ENCODE results near the gene DDX55. TPM values are rescaled to one million over a fixed set of nuclear protein-coding genes. Genes with fewer than 3 reads are reported as not detected.
"Not testable (repeated sequence)": the region's sequence is repeated elsewhere in the genome, so short reads cannot be mapped to it uniquely, and the experiment has no call there.

DDX55 gene
- polyA plus RNA-seq, 3 donors = 6.6 to 32.9 (median 8.8) TPM

DNA sequence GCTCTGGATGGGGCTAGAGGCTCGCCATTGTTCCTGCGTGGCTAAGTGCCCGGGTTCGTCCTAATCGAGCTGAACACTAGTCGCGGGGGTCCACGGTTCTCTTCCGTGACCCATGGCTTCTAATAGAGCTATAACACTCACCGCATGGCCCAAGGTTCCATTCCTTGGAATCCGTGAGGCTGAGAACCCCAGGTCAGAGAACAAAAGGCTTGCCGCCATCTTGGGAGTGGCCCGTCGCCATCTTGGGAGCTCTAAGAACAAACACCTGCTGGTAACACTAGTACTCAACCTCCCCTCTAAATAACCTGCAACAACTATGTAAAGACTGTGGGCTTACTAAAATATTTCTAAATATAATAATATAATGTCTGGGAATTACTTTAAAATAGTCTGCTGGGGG lies 43.4 kb upstream of the DDX55 start:
- H3K9me3 Mint-ChIP-seq; H2AFZ ChIP-seq (ENCODE audit: insufficient read depth, low read depth, low read length, poor library complexity, severe bottlenecking); H3K79me2 ChIP-seq (ENCODE audit: insufficient read depth, low read length); H4K20me1 ChIP-seq (ENCODE audit: insufficient read depth, low read length); H3K36me3 ChIP-seq (replicated peaks in 1 of 2; ENCODE audit: control insufficient read depth in 1 of 2, insufficient read depth in 2 of 2, low read length in 2 of 2); H3K9ac ChIP-seq (ENCODE audit: insufficient read depth, low read length, poor library complexity, severe bottlenecking); H3K27ac Mint-ChIP-seq; H3K9me3 ChIP-seq (replicated peaks in 1 of 2; ENCODE audit: control insufficient read depth in 1 of 2, insufficient read depth in 1 of 2, low read length in 2 of 2); H3K4me3 ChIP-seq (replicated peaks in 1 of 3; ENCODE audit: low read depth in 2 of 3, low read length in 3 of 3); H3K36me3 Mint-ChIP-seq; DNase-seq; H3K27me3 ChIP-seq (ENCODE audit: control insufficient read depth in 2 of 2, insufficient read depth in 2 of 2, low read length in 2 of 2); intact Hi-C loops (cut with micrococcal nuclease); H3K27me3 Mint-ChIP-seq (ENCODE audit: low read depth in 3 of 3); H3K4me3 Mint-ChIP-seq; H3K27ac ChIP-seq (ENCODE audit: low read depth in 1 of 2, low read length in 2 of 2); H3K4me2 ChIP-seq (replicated peaks; ENCODE audit: extremely low read depth, low read length, poor library complexity, severe bottlenecking): not testable (repeated sequence)
- peaks cover 34% of the 10 kb centered on the region for H3K4me1 Mint-ChIP-seq
- peaks cover 31 to 33% of the 10 kb centered on the region in 2 donors for H3K4me1 ChIP-seq (ENCODE audit: control insufficient read depth in 1 of 2, insufficient read depth in 2 of 2, low read length in 2 of 2)
- WGBS (ENCODE audit: insufficient coverage) = 98% methylated on average over 12 of the region's 14 CpGs

DNA sequence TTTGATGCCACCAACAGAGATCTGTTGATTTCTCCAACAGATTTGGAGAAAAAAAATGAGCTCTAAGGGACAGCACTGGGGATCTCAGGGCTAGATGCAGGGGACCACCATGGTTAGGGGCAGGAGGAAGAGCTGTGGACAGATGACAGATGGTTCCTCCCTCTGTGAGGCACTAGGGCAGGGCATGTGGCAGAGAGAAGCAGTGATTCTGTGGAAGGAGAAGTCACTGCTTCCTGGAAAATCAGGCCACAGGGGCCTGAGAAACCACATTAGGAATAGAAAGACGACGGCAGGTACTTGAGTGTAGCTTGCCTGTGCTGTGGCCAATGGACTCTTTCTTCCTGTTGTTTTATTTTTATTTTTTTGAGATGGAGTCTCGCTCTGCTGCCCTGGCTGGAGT lies 42.4 kb upstream of the DDX55 start:
- H3K36me3 ChIP-seq (replicated peaks in 1 of 2; ENCODE audit: control insufficient read depth in 1 of 2, insufficient read depth in 2 of 2, low read length in 2 of 2) = no peaks in the 10 kb centered on the region
- peaks cover 24% of the 10 kb centered on the region for H3K4me1 Mint-ChIP-seq
- H3K27ac ChIP-seq (ENCODE audit: low read depth in 1 of 2, low read length in 2 of 2) = no peak overlapping the region
- H3K27me3 Mint-ChIP-seq (ENCODE audit: low read depth in 3 of 3) = peaks cover 4 to 9% (median 9%) of the 10 kb centered on the region in 3 donors
- H3K79me2 ChIP-seq (ENCODE audit: insufficient read depth, low read length) = no peaks in the 10 kb centered on the region
- H3K36me3 Mint-ChIP-seq = no peaks in the 10 kb centered on the region
- no peaks in the 10 kb centered on the region for H4K20me1 ChIP-seq (ENCODE audit: insufficient read depth, low read length)
- H3K4me2 ChIP-seq (replicated peaks; ENCODE audit: extremely low read depth, low read length, poor library complexity, severe bottlenecking) = peak overlapping the region; percentile 10
- TF ChIP-seq, protein P1, sequence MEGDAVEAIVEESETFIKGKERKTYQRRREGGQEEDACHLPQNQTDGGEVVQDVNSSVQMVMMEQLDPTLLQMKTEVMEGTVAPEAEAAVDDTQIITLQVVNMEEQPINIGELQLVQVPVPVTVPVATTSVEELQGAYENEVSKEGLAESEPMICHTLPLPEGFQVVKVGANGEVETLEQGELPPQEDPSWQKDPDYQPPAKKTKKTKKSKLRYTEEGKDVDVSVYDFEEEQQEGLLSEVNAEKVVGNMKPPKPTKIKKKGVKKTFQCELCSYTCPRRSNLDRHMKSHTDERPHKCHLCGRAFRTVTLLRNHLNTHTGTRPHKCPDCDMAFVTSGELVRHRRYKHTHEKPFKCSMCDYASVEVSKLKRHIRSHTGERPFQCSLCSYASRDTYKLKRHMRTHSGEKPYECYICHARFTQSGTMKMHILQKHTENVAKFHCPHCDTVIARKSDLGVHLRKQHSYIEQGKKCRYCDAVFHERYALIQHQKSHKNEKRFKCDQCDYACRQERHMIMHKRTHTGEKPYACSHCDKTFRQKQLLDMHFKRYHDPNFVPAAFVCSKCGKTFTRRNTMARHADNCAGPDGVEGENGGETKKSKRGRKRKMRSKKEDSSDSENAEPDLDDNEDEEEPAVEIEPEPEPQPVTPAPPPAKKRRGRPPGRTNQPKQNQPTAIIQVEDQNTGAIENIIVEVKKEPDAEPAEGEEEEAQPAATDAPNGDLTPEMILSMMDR (IDR thresholded peaks at IDR 0.05) = no peak
- no peak overlapping the region for H3K4me3 ChIP-seq (replicated peaks in 1 of 3; ENCODE audit: low read depth in 2 of 3, low read length in 3 of 3)
- peak overlapping the region in 1 of 2 donors; percentile 28 for H3K4me3 Mint-ChIP-seq
- H3K9me3 ChIP-seq (replicated peaks in 1 of 2; ENCODE audit: control insufficient read depth in 1 of 2, insufficient read depth in 1 of 2, low read length in 2 of 2) = no peaks in the 10 kb centered on the region
- no peaks in the 10 kb centered on the region for H3K27me3 ChIP-seq (ENCODE audit: control insufficient read depth in 2 of 2, insufficient read depth in 2 of 2, low read length in 2 of 2)
- intact Hi-C loops (cut with micrococcal nuclease) = no loop called here
- peak; percentile 27 to 32 (median 29) for DNase-seq
- H3K9ac ChIP-seq (ENCODE audit: insufficient read depth, low read length, poor library complexity, severe bottlenecking) = no peak overlapping the region
- H2AFZ ChIP-seq (ENCODE audit: insufficient read depth, low read depth, low read length, poor library complexity, severe bottlenecking) = peak overlapping the region; percentile 4
- H3K9me3 Mint-ChIP-seq = peaks cover 0 to 2% (median 0%) of the 10 kb centered on the region in 7 donors
- peaks cover 21 to 24% of the 10 kb centered on the region in 2 donors for H3K4me1 ChIP-seq (ENCODE audit: control insufficient read depth in 1 of 2, insufficient read depth in 2 of 2, low read length in 2 of 2)
- peak overlapping the region in 1 of 7 donors; percentile 63 for H3K27ac Mint-ChIP-seq
- WGBS (ENCODE audit: insufficient coverage) = 0% methylated on average over 2 of the region's 3 CpGs
